ENCODE results near the gene GNG13.
"Not testable (repeated sequence)": the region's sequence is repeated elsewhere in the genome, so short reads cannot be mapped to it uniquely, and the experiment has no call there.

Gene GNG13, protein sequence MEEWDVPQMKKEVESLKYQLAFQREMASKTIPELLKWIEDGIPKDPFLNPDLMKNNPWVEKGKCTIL

GRCh38 chr16:799948-800833 is at the start of gene GNG13:
GNG13 (minus strand) TSS chr16:800734; CDS start chr16:799077, 1,657 bp downstream.
- peak; percentile 1 for ATAC-seq
- DNase-seq: no peak

DNA sequence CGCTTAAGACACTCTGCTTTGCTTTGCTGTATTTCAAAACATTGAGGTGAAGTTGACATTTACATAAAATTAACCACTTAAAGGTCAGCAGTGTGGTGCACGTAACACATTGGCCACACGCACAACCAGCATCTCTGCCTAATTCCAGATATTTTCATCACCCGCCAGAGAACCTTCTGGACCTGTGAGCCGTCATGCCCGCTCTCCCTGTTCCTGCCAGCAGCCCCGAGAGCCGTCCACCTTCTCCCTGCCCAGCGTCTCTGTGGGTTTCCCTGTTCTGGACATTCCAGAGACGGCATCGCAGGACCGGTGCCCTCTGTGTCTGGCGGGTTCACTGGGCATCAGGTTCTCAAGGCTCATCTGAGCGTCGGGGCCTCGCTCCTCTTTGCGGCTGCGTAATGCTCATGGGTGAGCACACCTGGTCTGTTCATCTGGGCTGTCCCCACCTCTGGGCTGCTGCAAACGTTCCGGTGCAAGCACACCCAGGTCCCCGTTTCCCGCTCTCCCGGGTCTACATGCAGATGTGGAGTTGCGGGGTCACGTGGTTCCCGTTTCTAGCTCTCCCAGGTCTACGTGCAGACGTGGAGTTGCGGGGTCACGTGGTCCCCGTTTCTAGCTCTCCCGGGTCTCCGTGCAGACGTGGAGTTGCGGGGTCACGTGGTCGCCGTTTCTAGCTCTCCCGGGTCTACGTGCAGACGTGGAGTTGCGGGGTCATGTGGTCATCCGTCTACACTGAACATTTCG is 48.1 kb upstream of the GNG13 start:
- DNase-seq (no peak), ATAC-seq (no peak)

DNA sequence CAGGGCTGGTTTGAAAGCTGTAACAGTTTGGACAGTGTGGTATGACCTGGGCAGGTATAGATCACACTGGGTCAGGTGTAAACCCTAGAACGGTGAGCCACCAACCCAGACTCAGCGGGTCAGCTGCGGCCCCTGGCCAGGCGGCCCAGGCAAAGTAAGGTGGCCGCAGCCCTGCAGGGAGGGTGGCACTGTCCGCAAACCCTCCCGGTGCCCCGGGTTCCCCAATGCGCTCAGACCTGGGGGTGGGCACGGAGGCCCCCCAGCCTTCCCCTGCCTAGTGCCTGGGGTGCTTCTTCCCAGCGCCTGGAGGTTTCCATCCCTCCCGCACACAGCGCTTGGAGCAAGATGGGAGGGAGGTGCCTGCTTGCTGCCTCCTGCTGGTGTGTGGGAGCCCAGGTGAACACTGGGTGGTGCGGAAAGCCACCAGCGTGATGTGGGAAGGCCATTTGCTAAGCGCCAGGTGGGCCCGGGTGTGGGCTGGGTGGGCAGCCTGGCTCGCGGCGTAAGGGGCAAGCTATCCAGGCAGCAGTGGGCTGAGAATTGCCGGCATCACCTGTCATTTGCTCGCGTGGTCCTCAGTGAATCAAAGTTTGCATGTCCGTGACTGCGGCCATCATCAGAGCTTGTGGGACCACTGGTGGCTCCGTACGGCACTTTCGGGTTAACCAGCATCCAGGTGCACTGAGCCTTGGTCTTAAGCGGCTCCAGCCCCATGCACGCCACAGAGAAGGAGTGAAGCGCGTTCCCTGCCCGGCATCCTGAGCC is 47.3 kb upstream of the GNG13 start:
- ATAC-seq: no peak

GRCh38 chr16:847151-847550 is 46.6 kb upstream of the GNG13 start:
- no peak for ATAC-seq
- no peak for DNase-seq

More for the DNA sequence above, 47.3 kb upstream of the GNG13 start:
- no peak for DNase-seq

DNA sequence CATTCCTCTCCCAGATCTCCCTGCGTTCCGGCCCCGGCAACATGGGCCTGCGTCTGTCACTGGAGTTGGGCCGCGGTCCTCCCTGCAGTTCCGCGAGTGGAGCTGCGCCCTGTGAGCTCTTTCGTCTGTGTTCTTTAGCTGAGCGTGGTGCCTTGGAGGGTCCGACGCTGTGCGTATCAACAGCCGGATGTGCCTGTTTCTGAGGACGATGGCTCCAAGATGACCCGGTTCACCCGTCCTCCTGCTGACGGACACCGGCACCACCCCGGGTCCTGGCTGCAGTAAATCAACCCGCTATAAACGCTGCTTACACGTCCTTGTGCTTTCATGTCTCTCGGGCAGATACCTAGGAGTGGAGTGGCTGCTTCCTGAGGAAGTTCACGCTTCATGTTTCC is 44.8 kb upstream of the GNG13 start:
- ATAC-seq: no peak
- no peak for DNase-seq

DNA sequence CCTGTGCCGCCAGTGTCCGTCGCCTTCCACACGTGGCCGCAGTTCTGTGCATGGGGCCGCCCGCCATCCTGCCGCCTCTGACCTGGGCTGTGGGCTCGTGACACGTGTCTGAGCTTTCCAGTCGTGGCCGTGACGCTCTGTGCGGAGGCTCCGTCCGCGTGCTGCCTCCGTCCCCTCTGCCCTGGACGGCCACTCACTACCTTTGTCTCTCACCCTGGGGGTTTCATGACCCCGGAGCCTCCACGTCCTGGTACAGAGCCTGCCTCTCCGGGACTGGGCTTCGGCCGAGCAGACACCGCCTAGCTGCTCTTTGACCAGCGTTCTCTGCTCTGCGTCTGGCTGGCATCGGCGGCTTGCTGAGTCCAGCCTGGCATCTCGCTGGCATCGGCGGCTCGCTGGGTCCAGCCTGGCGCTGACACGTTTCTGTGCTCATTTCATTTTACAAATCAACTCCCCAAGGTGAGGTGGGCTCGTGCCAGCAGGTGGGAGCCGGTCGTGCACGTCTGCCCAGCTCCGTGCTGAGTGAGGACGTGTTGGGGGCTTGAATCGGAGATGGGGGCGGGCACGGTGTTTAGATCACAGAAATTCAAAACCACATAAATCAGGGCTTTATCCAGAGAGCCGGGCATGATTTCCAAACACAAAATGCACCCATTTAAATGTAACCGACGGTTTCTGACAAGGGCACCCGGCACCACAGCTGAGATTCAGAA is 44.3 kb upstream of the GNG13 start:
- no peak for ATAC-seq
- DNase-seq: no peak

GRCh38 chr16:843771-844170 is 43.2 kb upstream of the GNG13 start:
- ATAC-seq: no peak

GRCh38 chr16:842711-843560 is 42.4 kb upstream of the GNG13 start:
- ATAC-seq (no peak), DNase-seq (no peak)

More at GRCh38 chr16:843771-844170, 43.2 kb upstream of the GNG13 start:
- no peak for DNase-seq

DNA sequence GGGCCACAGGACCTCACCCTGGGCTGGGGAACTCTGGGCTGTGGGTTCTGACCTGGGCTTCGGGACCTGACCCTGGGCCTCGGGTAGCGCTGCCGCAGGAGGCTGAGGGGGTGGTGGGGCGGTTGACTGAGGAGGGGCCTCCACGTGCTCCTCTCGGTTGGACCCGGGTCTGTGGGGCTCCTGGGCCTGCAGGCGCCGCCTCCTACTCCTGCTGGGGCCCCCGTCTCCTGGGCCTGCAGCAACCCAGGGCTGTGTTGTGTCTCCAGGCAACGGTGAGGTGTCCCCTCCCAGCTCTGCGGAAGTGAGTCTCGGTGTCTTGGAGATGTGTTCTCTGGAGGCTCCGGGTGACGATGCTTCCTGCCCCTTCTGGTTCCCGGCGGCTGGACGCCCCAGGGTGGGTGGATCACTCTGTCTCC is 41.5 kb upstream of the GNG13 start:
- ATAC-seq (no peak), DNase-seq (no peak)

DNA sequence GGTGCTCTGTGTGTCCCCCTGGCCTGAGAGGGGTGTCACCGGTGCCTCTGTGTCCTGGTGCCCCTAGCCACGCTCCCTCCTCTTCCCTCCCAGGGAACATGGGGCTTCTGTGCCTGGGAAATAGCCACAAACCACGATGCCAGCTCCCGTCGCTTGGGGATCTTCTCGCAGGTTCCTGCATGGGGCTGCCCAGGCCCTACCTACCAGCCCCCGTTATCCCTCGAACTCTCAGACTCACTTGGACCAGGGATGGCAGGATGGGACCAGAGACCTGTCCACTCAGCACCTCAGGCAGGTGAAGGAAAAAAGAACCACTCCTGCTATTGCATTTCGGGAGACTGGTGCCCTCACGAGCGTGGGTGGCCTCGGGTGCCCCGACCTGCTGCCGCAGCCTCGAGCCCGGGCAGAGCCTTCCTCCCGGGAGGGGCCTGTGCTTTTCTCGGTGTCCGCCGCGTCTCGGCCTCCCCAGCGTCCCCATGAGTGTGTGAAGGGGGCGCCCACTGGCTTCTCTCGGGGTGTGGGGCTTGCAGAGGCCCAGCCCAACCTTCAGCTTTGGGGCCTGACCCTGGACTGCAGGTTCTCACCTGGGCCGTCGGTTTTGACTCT is 41.0 kb upstream of the GNG13 start:
- DNase-seq (no peak), ATAC-seq (no peak)

DNA sequence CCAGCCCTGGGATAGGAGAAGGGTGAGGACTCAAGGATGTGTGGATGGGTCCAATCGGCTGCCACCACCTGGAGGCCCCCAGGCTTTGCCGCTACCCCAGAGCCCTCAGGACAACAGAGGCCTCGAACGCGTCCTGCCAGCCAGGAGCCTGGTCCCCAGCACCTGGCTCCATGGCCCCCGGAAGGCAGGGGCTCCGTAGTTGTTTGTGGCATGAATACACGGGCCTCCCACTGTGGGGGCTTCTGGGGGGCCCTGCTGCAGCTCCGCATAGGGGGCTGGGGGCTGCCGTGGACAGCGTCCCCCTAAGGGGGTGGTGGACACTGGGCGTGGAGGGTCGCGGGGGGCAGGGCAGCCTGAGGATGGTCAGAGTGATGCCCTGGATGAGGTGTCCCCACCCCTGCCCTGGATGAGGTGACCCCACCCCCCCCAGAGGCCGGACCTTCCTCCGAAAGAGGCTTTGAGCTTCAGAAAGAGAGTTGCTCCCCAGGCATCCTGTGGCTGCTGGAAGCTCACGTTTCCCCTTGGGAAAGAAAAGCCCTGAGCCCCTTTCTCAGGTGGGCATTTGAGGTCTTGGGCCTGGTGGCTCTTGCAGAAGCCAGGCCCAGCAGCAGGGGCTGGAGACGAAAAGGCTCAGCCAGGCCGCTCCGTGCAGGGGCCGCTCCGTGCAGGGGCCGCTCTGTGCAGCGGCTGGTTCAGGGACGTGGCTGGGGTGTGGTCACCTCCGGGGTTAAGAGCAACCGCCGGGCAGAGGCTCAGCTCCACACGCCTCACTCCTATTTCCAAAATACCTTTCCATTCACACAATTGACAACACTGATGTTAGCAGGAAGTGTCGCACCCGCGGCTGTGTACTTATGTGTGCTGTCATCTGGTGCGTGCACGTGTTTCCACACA is 40.3 kb upstream of the GNG13 start:
- ATAC-seq (no peak), DNase-seq (no peak)

DNA sequence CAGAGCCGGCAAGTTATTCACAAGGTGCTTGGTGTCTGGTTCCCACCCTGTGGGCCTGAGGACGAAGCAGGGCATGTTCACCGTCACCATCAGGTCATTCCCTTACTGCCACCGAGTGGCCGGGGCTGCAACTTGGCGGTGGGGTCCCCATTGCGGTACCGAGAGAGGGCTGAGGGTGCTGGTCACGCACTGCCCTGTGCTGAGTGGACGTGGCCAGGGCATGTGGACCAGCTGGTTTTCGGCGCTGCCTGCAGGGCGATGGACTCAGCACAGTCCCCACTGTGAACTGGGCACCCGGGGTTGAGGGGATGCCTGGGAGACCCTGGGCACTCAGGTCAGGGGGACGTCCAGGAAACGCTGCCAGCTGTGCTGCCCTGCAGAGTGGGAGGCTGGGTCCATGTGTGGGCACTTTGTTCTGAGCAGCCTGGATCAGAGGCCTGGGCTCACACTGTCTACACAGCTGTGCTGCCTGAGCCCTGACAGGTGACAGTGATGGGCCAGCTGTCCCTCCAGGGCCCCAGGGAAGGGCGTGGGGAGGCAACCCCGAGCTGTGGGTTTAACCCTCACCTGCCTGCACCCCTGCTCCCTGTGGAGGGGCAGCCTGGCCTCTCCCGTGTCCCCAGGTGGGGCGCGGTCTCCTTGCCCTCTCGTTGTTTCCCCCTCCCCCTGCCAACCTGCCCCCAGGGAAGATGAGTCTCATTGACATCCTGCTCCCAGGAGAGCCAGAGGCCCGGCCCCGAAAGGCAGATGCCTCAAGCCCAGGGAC is 39.3 kb upstream of the GNG13 start:
- ATAC-seq: no peak
- no peak for DNase-seq

GRCh38 chr16:838741-839140 is 38.2 kb upstream of the GNG13 start:
- no peak for DNase-seq
- ATAC-seq: no peak

GRCh38 chr16:836822-837221 is 36.3 kb upstream of the GNG13 start:
- DNase-seq, ATAC-seq: not testable (repeated sequence)

- DNase-seq (no peak), ATAC-seq (no peak)
Observed at GRCh38 chr16:836221-836620, 35.7 kb upstream of the GNG13 start.

DNA sequence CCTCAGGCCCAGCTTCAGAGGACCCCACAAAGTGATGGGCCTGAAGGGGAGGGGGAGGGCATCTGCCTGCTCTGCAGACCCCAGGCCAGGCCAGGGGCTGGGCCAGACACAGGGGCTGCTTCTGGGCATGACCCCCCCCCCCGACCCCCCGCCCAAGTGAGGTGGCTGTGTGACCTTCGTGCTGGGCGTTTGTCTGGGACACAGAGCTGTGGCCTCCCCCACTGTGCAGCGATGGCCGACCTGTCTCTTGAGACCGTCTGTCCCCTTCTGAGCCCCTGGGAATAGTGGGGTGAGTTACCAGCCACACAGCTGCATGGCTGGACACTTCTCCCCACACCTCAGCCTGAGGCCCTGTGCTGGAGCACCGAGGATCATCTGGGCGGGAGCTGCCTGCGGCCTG is 34.8 kb upstream of the GNG13 start:
- ATAC-seq: no peak

GRCh38 chr16:833411-833810 is 32.9 kb upstream of the GNG13 start:
- ATAC-seq: no peak
- DNase-seq: no peak

More for the DNA sequence above, 34.8 kb upstream of the GNG13 start:
- DNase-seq: no peak

GRCh38 chr16:832652-833336 is 32.3 kb upstream of the GNG13 start:
- DNase-seq: no peak

More at GRCh38 chr16:832652-833336, 32.3 kb upstream of the GNG13 start:
- no peak for ATAC-seq

Measured in stimulated activated naive CD8-positive, alpha-beta T cell treated with anti-CD3 and anti-CD28 coated beads, Interleukin-15, Interleukin-2, amounts not matched to agents 100 U/mL and 50 U/mL, for 24 hours (primary cell).